K562 (cell line): ENCODE results near the gene SAP25. TPM values are rescaled to one million over a fixed set of nuclear protein-coding genes. Genes with fewer than 3 reads are reported as not detected.

Experiments
- ATAC-seq: fragments of 200-7000 bp; cut with Tn5 transposase; 3 replicates; pipeline ENCODE4 v1.9.1; 2020; ENCODE audit warnings: moderate library complexity
- BruUV-seq: library from RNA; stranded (reverse); fragments of 400-500 nt; replicated peaks from 2 replicates; lab custom pipeline; 2021; lab: Mats Ljungman, UMichigan
- CTCF ChIA-PET: fragments of 300-600 bp; formaldehyde crosslinking; extraction: SDS; loops from one replicate; lab custom pipeline; 2021; ENCODE audit warnings: low intra/inter-chr PET ratio; lab: Yijun Ruan, JAX
- POLR2A ChIA-PET: fragments of 300-600, 350-650 bp; sonication (Branson Sonifier 250); formaldehyde crosslinking; extraction: SDS; loops from one replicate; lab custom pipeline; 2021; ENCODE audit warnings: antibody characterized with exemption, inconsistent platforms; lab: Yijun Ruan, JAX
- DNase-seq, 4 experiments: peaks; one replicate each; pipeline versions ENCODE4 v3.0.0 to v3.0.0-alpha.2; 2011 to 2018; ENCODE audit warnings: low spot score in 3 of 4, mixed read lengths in 3 of 4; ENCODE audit errors: extremely low read depth in 1 of 4
- FAIRE-seq: peaks from 2 replicates; lab custom pipeline; 2011; peaks lifted over from hg19 to GRCh38; lab: Jason Lieb, UNC
- H2AFZ ChIP-seq: 2 replicates; pipeline ENCODE4 v1.6.0; 2011; ENCODE audit warnings: low read depth, low read length, control low read depth, inconsistent platforms
- H3K27ac ChIP-seq: fragments of 200-600 bp; 3 replicates; pipeline ENCODE4 v1.8.0; 2011; ENCODE audit warnings: low read depth, mild to moderate bottlenecking, control low read depth, inconsistent platforms, low read length, moderate library complexity, mixed read lengths; ENCODE audit errors: extremely low read depth
- H3K27me3 ChIP-seq, 2 experiments: fragments of 300-600 bp in 1 of 2; 2 replicates in 1 of 2; 3 replicates in 1 of 2; pipeline versions ENCODE4 v1.6.0 to v1.8.0; 2011; ENCODE audit warnings: inconsistent platforms in 2 of 2, low read length in 2 of 2, mild to moderate bottlenecking in 1 of 2, mixed read lengths in 1 of 2, moderate library complexity in 1 of 2; ENCODE audit not compliant: control insufficient read depth in 2 of 2, insufficient read depth in 2 of 2
- H3K36me3 ChIP-seq: fragments of 300-600 bp; 3 replicates; pipeline ENCODE4 v1.8.0; 2011; ENCODE audit warnings: mild to moderate bottlenecking, low read length, inconsistent platforms; ENCODE audit not compliant: control insufficient read depth, insufficient read depth
- H3K4me1 ChIP-seq, 2 experiments: fragments of 200-600 bp in 1 of 2; replicated peaks in 1 of 2; 2 replicates in 1 of 2; 3 replicates in 1 of 2; pipeline versions ENCODE4 v1.5.1 to v1.8.0; 2011; ENCODE audit warnings: inconsistent platforms in 2 of 2, low read length in 2 of 2, mild to moderate bottlenecking in 1 of 2, mixed read lengths in 1 of 2, moderate library complexity in 1 of 2; ENCODE audit not compliant: control insufficient read depth in 2 of 2, insufficient read depth in 2 of 2
- H3K4me2 ChIP-seq: 2 replicates; pipeline ENCODE4 v1.6.1; 2011; ENCODE audit warnings: low read length, control low read depth, inconsistent platforms, mixed read lengths; ENCODE audit not compliant: insufficient read depth
- H3K4me3 ChIP-seq: fragments of 200-600 bp; sonication (generic), shearing (Covaris generic); 2 replicates; pipeline ENCODE4 v1.5.1; 2016; ENCODE audit warnings: control low read depth, inconsistent platforms
- H3K79me2 ChIP-seq: fragments of 200-600 bp; 3 replicates; pipeline ENCODE4 v1.8.0; 2011; ENCODE audit warnings: low read length, inconsistent platforms; ENCODE audit not compliant: control insufficient read depth, insufficient read depth
- H3K9ac ChIP-seq, 2 experiments: 2 replicates each; pipeline versions ENCODE4 v1.6.0 to v1.6.1; 2011; ENCODE audit warnings: low read depth in 2 of 2, low read length in 2 of 2, control low read depth in 1 of 2, inconsistent platforms in 1 of 2, mild to moderate bottlenecking in 1 of 2, mixed read lengths in 1 of 2; ENCODE audit not compliant: insufficient read depth in 1 of 2
- H3K9me1 ChIP-seq: one replicate; pipeline ENCODE4 v1.6.0; 2011; ENCODE audit warnings: inconsistent platforms, mild to moderate bottlenecking, low read length, moderate library complexity; ENCODE audit not compliant: control insufficient read depth, insufficient read depth
- H3K9me3 ChIP-seq: replicated peaks from 2 replicates; pipeline ENCODE4 v1.5.1; 2011; ENCODE audit warnings: low read depth, low read length, inconsistent platforms; ENCODE audit not compliant: control insufficient read depth, insufficient read depth
- H4K20me1 ChIP-seq: replicated peaks from 2 replicates; pipeline ENCODE4 v1.6.1; 2011; ENCODE audit warnings: low read length, inconsistent platforms, mixed read lengths; ENCODE audit not compliant: control insufficient read depth, insufficient read depth
- ARID1B ChIP-seq: fragments of 450-650 bp; IDR thresholded peaks from 2 replicates; pipeline ENCODE4 v1.6.1; 2016; ENCODE audit warnings: antibody characterized with exemption, mild to moderate bottlenecking, inconsistent platforms
- C11orf30 ChIP-seq: fragments of 450-650 bp; IDR thresholded peaks from 2 replicates; pipeline ENCODE4 v1.6.1; 2016; ENCODE audit warnings: low read depth, mild to moderate bottlenecking
- CUX1 ChIP-seq: fragments of 200-800 bp; sonication (Bioruptor generic); IDR thresholded peaks from 2 replicates; pipeline ENCODE4 v1.6.1; 2016; ENCODE audit warnings: missing genetic modification characterization, missing compliant biosample characterization
- FOSL1 ChIP-seq: fragments of 200-800 bp; sonication (Bioruptor generic); conservative IDR thresholded peaks from 2 replicates; pipeline ENCODE4 v1.6.1; 2016; ENCODE audit warnings: missing genetic modification characterization, missing compliant biosample characterization
- FOXJ3 ChIP-seq: sonication (generic); formaldehyde crosslinking; IDR thresholded peaks from 2 replicates; pipeline ENCODE4 v1.4.0; 2020; ENCODE audit warnings: mild to moderate bottlenecking, missing genetic modification reagents
- GABPB1 ChIP-seq: sonication (generic); formaldehyde crosslinking; IDR thresholded peaks from 2 replicates; pipeline ENCODE4 v1.8.0; 2022; ENCODE audit warnings: mild to moderate bottlenecking, missing genetic modification reagents
- HCFC1 ChIP-seq: IDR thresholded peaks from 2 replicates; pipeline ENCODE4 v1.6.1; 2012; ENCODE audit warnings: low read depth, low read length, improper control_type of control experiment
- NFE2 ChIP-seq: IDR thresholded peaks from 2 replicates; pipeline ENCODE4 v1.6.1; 2014; ENCODE audit warnings: antibody characterized with exemption, low read depth
- RAD21 ChIP-seq, 2 experiments: fragments of 250-450 bp in 1 of 2; fragments of 450-650 bp in 1 of 2; sonication (Bioruptor Pico) in 1 of 2; formaldehyde crosslinking in 1 of 2; IDR thresholded peaks in 1 of 2; conservative IDR thresholded peaks in 1 of 2; 2 replicates each; pipeline versions ENCODE4 v1.4.0 to v1.8.0; 2020 to 2022; ENCODE audit warnings: mild to moderate bottlenecking in 2 of 2, moderate library complexity in 1 of 2
- RBM15 ChIP-seq: fragments of 200-400 bp; formaldehyde crosslinking; IDR thresholded peaks from 2 replicates; pipeline ENCODE4 v1.6.1; 2018; ENCODE audit warnings: mild to moderate bottlenecking, low read length, moderate library complexity; ENCODE audit not compliant: insufficient read depth
- TCF3 ChIP-seq: sonication (generic); formaldehyde crosslinking; IDR thresholded peaks from 2 replicates; pipeline ENCODE4 v1.4.0; 2020; ENCODE audit warnings: mild to moderate bottlenecking, missing genetic modification reagents
- ZFX ChIP-seq: sonication (generic); formaldehyde crosslinking; IDR thresholded peaks from 2 replicates; pipeline ENCODE4 v1.8.0; 2022; ENCODE audit warnings: mild to moderate bottlenecking, missing genetic modification reagents, moderate library complexity
- ZNF592 ChIP-seq: fragments of 450-650 bp; IDR thresholded peaks from 2 replicates; pipeline ENCODE4 v1.6.1; 2017; ENCODE audit warnings: antibody characterized with exemption, mild to moderate bottlenecking
- WGBS: fragments of 100-300 bp; shearing (Covaris generic); methylation state at CpG from one replicate; pipeline ENCODE4 v1.1.6; 2016; ENCODE audit warnings: low coverage, mixed read lengths; ENCODE audit not compliant: insufficient coverage; ENCODE audit errors: missing lambda C conversion rate; 5-methylcytosine and 5-hydroxymethylcytosine counted together
- in situ Hi-C: fragments of 300-500 bp; cut with MboI; formaldehyde crosslinking; loops from 4 replicates; pipeline ENCODE4 v1.15.0; 2018; ENCODE audit warnings: inconsistent platforms, mixed read lengths
- intact Hi-C: fragments of 100-400 bp; cut with micrococcal nuclease; formaldehyde crosslinking; loops from 2 replicates; pipeline ENCODE4 v1.14.2; 2022
- polyA plus RNA-seq, 8 experiments: library from polyadenylated mRNA; depleted of rRNA in 4 of 8; stranded (reverse) in 5 of 8; unstranded in 3 of 8; fragments of >200 nt; fragmentation: Nextera tagmentation in 2 of 8; fragmentation: Illumina TruSeq in 1 of 8; extraction: Ambion mirVana in 2 of 8; extraction: Trizol in 1 of 8; gene quantifications; 2 replicates each; pipeline versions ENCODE4 v1.2.1 to v1.2.3, GENCODE V29; 2011 to 2014; ENCODE audit warnings: inconsistent platforms in 1 of 8, missing spikeins in 1 of 8
- total RNA-seq, 7 experiments: library from RNA; depleted of rRNA in 6 of 7; stranded (reverse); fragments of >200 nt in 6 of 7; fragmentation: Illumina TruSeq in 2 of 7; extraction: Trizol in 2 of 7; gene quantifications; 2 replicates each; pipeline versions ENCODE4 v1.2.1 to v1.2.3, GENCODE V29; 2011 to 2021; ENCODE audit warnings: low replicate concordance in 1 of 7

Gene SAP25
- total and polyA plus RNA-seq, 9 of the 15 experiments (the other 6 are each of a cell fraction or from before 2014, with no cell fraction given): 0.13 to 5.3 (median 0.78) TPM; not detected in 1

DNA sequence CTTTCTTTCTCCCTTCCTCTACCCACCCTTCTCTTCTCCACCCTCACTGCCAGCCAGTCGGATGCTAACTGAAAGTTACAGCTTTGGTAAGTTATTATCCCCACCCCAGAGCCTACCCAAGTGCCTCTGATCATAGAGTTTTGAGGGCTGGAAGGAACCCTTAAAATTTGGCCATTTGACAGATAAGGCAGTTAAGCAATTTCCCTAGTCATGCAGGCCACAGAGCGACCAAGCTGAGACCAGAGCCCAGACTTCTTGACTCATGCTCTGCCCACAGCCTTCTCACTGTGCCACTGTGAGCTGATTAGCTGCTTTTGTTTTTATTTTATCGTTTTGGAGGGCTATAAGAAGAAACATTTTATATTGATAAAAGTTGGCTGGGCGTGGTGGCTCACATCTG lies 17.2 kb downstream of the SAP25 start:
- BruUV-seq: no TSS peak
- Histone ChIP-seq H2AFZ (no peak overlapping the region), H3K79me2 (no peaks in the 10 kb centered on the region), H3K27me3 (no peaks in the 10 kb centered on the region), H3K4me3 (no peak overlapping the region), H3K9me3 (no peaks in the 10 kb centered on the region), H3K4me1 (peaks cover 7 to 9% of the 10 kb centered on the region in 2 experiments; a peak in 3 of 5 replicates), H3K9me1 (no peaks in the 10 kb centered on the region), H3K9ac (peak overlapping the region in 1 of 2 experiments; percentile 31; a peak in 1 of 4 replicates), H3K36me3 (peaks cover 58% of the 10 kb centered on the region; the same call in 2 of the 3 replicates), H3K4me2 (no peak overlapping the region), H4K20me1 (no peaks in the 10 kb centered on the region), H3K27ac (0 out of 3 replicates have a peak overlapping the region, but pooled peaks have one; percentile 21)
- no peak for FAIRE-seq
- peak; percentile 21; the same call in 1 of the 3 replicates for ATAC-seq
- DNase-seq: peak in 1 of 4 experiments; percentile 45
- POLR2A ChIA-PET: interaction anchor here (0.9 kb wide), 2 partner anchors 13 to 29 kb away, joined by 3 read pairs; partner anchors contain the start of genes FBXO24 and LRCH4
- intact Hi-C loops: no loop called here
- in situ Hi-C loops: loop anchor here (25.0 kb wide), 1 partner anchor 94 kb away; the partner anchor contains the start of gene SPACDR
- WGBS: 36% methylated on average over 4 of the region's 4 CpGs
- CTCF ChIA-PET: no interaction called here
- TF ChIP-seq RBM15 (no peak), HCFC1 (no peak), NFE2 (peak; percentile 73), TCF3 (CRISPR knock-in tag) (0 out of 2 replicates have a peak, but pooled peaks have one; percentile 14), ZNF592 (0 out of 2 replicates have a peak, but pooled peaks have one; percentile 41), ARID1B (peak; percentile 22; the same call in 1 of the 2 replicates), FOSL1 (peak; percentile 53), RAD21 (CRISPR knock-in tag; conservative IDR thresholded peaks at IDR 0.05 in 1 of 2, IDR thresholded peaks at IDR 0.05 in 1 of 2) (peak in 1 of 2 experiments; percentile 21; a peak in 1 of 4 replicates), C11orf30 (peak; percentile 53; the same call in 1 of the 2 replicates), GABPB1 (CRISPR knock-in tag) (no peak), FOXJ3 (CRISPR knock-in tag) (no peak), CUX1 (peak; percentile 57; the same call in 1 of the 2 replicates), ZFX (CRISPR knock-in tag) (no peak)
